Measurements from ENCODE around the gene ALDH3B2. TPM values are rescaled to one million over a fixed set of nuclear protein-coding genes. Genes with fewer than 3 reads are reported as not detected.

ALDH3B2 gene
- total and polyA plus RNA-seq, 2 experiments from 2014 or later: not detected

- TF ChIP-seq REST (IDR thresholded peaks at IDR 0.05; ENCODE audit: unreplicated experiment): no peak
- no peak for TF ChIP-seq CTCF (conservative IDR thresholded peaks at IDR 0.05; ENCODE audit: low read depth in 2 of 2)
- no peak for TF ChIP-seq ETS1 (IDR thresholded peaks at IDR 0.05)
- no peak for TF ChIP-seq POLR2AphosphoS5 (IDR thresholded peaks at IDR 0.05; ENCODE audit: low read depth)
- no peak for TF ChIP-seq ZNF331 (CRISPR knock-in tag; IDR thresholded peaks at IDR 0.05; ENCODE audit: low read depth)
- TF ChIP-seq STAT1 (IDR thresholded peaks at IDR 0.05; ENCODE audit: unreplicated experiment): no peak
These were observed 33.6 kb downstream of the ALDH3B2 start (continued) for GRCh38 chr11:67640758-67641337.

- Histone ChIP-seq H4K20me1 (replicated peaks; ENCODE audit: insufficient read depth) (no peaks in the 10 kb centered on the region), H3K36me3 (ENCODE audit: insufficient read depth) (no peaks in the 10 kb centered on the region), H3K27ac (ENCODE audit: low read depth) (no peak overlapping the region), H3K9me2 (ENCODE audit: insufficient read depth) (no peaks in the 10 kb centered on the region), H3K4me2 (no peak overlapping the region), H3K4me1 (ENCODE audit: insufficient read depth) (no peaks in the 10 kb centered on the region), H3K4me3 (no peak overlapping the region), H3K79me2 (replicated peaks; ENCODE audit: insufficient read depth) (no peaks in the 10 kb centered on the region), H3K27me3 (ENCODE audit: insufficient read depth) (peaks cover 8% of the 10 kb centered on the region), H2AFZ (peak overlapping the region; percentile 87; the same call in 1 of the 2 replicates), H3F3A (replicated peaks; ENCODE audit: low read depth) (no peaks in the 10 kb centered on the region)
- TF ChIP-seq CREB1 (CRISPR knock-in tag; IDR thresholded peaks at IDR 0.05; ENCODE audit: low read depth) (peak; percentile 46; the same call in 1 of the 2 replicates), CTCF (conservative IDR thresholded peaks at IDR 0.05; ENCODE audit: low read depth in 2 of 2) (peak; percentile 57 to 94), EZH2 (IDR thresholded peaks at IDR 0.05; ENCODE audit: low read depth, unreplicated experiment) (no peak)
- ATAC-seq (peak; percentile 94), DNase-seq (ENCODE audit: low spot score) (peak; percentile 93)
- H3K27me3 Mint-ChIP-seq (ENCODE audit: insufficient read depth, low read depth, poor library complexity): peaks cover 13% of the 10 kb centered on the region
- peaks cover 3% of the 10 kb centered on the region; the same call in 1 of the 3 replicates for H3K4me1 Mint-ChIP-seq
- no peaks in the 10 kb centered on the region for H3K9me3 Mint-ChIP-seq
- H3K27ac Mint-ChIP-seq: no peak overlapping the region
- H3K36me3 Mint-ChIP-seq (ENCODE audit: low read depth): no peaks in the 10 kb centered on the region; the same call in 2 of the 3 replicates
- H3K4me3 Mint-ChIP-seq: no peak overlapping the region
These were observed 34.2 kb downstream of the ALDH3B2 start for GRCh38 chr11:67640021-67640757.
